ENCODE data around the gene RNU1-2.

GRCh38 chr1:16906873-16907272, 11.1 kb downstream of the RNU1-2 start:
- TF ChIP-seq CTCF (IDR thresholded peaks at IDR 0.05; ENCODE audit: poor library complexity): no peak
- no peak for TF ChIP-seq EZH2phosphoT487 (IDR thresholded peaks at IDR 0.05; ENCODE audit: low read depth, severe bottlenecking, unreplicated experiment)
- no peak for TF ChIP-seq EZH2 (IDR thresholded peaks at IDR 0.05; ENCODE audit: borderline replicate concordance)

All from hepatocyte (in vitro differentiated cells).